ENCODE data around the gene LYRM4.
A peak's percentile ranks its signal among the peaks of the same experiment; 100 is the strongest.

LYRM4 gene

GRCh38 chr6:5172041-5172653 is 88.6 kb downstream of the LYRM4 start:
- no peak for DNase-seq

DNA sequence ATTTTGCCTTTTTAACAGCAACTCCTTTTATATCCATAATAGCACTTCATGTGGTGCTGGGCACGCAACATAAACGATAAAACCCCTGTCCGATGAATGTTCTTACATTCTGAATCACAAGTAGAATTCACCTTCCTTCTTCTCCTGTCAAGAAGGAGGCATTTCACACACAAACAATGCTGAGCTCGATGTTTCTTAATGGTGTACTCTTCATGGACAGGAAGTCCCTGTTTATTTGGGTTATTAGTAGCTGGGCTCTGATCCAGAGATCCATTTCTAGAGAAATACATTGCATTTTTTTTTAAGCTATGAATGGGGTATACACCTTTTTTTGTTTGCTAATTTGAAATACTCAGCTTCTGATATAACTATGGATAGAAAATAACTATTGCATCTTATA is 93.2 kb downstream of the LYRM4 start:
- no peak for DNase-seq

GRCh38 chr6:5164092-5164491 is 96.7 kb downstream of the LYRM4 start:
- no peak for DNase-seq

DNA sequence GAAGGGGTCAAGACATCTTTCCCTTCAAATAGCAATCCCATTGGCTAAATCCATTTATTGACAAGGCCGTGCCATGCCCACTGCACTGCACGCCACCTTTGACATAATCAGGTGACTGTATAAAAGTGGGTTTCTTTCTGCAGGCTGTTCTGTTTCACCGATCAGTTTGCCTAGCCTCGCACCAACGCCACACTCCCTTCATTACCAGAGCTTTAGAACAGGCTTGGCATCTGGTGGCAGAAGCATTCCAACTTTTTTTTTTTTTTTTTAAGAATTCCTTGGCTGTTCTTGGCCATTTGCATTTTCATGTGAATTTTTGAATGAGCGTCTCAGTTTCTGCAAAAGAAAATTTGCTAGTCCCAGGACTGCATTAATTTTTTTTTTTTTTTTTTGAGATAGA is 97.5 kb downstream of the LYRM4 start:
- DNase-seq, result no peak

- DNase-seq, result no peak
These were observed 98.4 kb downstream of the LYRM4 start for GRCh38 chr6:5162355-5162754.

- DNase-seq, result no peak
These were observed 100.5 kb downstream of the LYRM4 start for GRCh38 chr6:5160206-5160605.

DNA sequence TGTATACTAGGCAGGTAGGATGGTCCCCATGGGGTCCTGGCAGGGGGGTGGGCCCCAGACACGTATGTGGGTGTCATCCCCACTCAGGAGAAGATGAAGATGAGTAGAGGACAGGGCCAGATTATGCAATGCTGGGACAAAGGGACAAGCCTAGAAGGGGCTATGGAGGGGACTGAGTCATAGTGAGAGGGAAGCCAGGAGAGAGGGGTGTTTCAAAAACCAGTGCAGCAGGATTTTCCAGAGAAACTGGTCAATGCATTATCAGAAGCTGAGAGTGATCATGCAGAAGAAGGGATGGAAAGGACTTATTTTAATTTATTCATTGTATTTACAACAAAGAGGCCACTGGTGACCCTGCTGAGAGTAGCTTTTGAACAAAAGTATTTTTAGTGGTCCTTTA is 101.6 kb downstream of the LYRM4 start:
- no peak for DNase-seq

- DNase-seq, result no peak
These were observed 102.6 kb downstream of the LYRM4 start for GRCh38 chr6:5158180-5158579.

DNA sequence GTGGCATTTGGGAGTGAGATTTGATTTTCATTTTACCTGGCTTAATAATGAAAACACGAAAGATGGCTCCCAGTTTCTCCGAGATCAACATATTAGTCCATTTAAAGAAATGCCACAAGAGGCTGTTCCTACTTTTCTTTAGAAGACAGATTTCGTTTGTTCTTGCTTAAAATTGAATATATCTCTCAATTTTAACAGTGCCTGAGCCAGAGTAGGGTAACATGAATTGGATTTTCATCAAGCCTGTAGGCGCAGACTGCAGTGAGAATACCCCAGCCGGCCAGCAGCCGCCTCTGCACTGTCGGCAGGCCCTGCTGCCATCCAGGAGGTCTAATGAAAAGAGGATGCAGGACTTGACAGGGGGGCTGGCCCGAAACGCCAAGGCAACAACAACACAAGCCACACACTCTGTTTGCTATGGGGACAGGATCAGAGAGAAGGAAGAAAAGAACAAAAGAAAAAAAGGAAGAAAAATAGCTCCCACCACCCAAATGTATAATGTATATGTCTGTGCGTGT is 103.1 kb downstream of the LYRM4 start:
- no peak for DNase-seq

DNA sequence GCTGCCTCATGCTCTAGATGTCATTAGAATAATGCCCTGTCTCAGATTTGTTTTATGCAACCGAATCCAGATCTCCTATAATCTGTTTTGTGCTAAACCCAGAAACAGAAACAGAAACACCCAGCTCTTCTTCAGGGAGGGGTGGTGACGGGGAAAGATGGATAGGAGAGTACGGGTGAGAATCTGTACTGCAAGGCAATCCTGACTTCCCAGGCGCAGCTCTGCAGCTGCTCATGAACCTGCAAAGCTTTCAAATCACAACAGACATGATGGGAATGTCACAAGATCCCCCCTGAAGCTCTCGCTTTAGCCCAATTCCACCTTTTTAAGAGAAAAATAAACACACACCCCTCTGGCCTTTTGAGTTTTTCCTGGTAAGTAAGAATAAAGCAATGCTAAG is 104.1 kb downstream of the LYRM4 start:
- no peak for DNase-seq

DNA sequence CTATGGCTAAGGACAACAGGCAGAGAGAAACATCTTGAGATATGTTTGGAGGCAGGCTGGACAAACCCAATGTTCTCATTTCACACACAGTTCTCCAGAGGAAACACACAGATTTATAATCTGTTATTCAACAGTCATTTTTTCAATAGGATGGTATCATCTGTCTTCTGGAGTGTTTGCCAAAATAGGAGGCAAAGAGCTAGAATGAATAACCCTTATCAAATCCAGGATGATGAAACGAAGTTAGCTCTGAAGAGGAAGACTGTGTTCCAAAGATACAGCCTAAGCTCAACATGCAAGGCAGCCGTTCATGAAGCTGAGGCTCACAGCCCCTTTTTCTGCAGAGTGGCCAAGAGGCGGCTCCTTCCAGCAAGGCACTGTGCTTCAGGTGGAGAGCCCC is 104.8 kb downstream of the LYRM4 start:
- DNase-seq, result no peak

- no peak for DNase-seq
These were observed 107.6 kb downstream of the LYRM4 start for GRCh38 chr6:5153186-5153585.

- DNase-seq, result no peak
These were observed 108.3 kb downstream of the LYRM4 start for GRCh38 chr6:5152460-5152859.

DNA sequence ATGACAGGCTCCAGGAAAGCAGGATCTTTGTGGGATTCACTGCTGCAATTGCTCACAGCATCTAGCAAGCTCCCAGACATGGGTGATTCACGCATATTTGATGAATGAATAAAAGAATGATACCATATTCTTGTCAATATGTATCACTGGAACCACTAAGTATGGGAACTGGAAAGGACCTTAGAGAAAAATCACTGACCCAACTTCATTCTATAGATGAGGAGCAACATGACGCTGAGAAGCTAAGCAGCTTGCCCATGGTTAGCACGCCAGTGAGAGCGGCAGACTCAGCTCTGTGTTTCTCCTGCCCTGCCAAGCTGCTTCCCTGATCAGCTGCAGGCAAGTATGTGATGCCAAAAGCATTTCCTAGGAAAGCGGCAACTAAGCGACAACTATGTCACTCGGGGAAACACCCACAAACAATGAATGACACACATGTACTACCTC is 108.8 kb downstream of the LYRM4 start:
- DNase-seq, result peak; percentile 52

DNA sequence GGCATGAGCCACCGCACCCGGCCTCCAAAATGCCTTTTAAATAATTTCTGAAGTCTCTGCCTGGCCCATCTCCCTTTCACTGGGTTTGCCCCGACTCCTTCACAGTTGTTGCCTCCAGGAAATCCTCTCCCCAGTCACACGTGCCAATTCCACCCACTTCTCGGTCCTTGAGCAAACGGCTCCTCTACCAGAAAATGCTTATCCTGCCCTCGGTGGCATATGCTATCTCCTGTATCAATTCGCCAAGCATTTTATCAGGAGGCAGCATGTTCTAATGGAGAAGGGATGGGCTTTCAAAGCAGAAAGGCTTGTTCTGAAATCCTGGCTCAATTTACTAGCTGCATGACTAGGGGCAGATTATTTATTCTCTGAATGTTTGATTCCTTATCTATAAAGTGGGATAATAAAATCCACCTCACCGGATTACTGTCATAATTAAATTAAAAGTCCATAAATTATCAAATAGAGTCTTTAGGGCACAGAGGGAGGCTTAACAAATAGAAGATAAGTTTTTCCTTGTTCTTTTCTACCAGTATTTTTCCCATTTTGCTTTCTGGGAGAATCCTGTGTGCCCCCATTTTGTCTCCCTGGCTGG is 109.3 kb downstream of the LYRM4 start:
- DNase-seq, result no peak

DNA sequence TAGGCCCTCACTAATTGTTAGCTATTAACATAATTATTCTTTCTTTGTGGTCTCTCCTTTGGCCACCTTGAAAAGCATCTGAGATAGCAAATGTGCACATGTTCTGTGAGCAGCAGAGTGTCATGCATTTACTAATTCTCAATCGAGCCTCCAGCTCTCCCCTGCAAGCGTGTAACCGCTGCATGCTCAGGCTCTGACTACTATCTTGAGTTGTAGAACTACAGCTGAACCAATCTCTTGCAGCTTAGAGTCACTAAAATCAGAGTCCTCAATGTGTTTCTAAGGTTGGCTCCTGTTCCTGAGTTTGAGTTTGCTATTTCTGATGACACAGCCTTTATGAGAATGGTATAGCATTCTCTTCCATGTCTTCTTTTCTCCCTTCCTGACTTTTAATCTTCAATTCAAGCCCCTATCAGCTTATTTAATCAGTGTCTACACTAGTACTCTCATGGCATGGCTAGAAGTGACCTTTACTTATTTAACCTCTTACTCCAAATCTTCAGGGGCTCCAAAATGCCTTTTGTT is 110.1 kb downstream of the LYRM4 start:
- DNase-seq, result no peak

DNA sequence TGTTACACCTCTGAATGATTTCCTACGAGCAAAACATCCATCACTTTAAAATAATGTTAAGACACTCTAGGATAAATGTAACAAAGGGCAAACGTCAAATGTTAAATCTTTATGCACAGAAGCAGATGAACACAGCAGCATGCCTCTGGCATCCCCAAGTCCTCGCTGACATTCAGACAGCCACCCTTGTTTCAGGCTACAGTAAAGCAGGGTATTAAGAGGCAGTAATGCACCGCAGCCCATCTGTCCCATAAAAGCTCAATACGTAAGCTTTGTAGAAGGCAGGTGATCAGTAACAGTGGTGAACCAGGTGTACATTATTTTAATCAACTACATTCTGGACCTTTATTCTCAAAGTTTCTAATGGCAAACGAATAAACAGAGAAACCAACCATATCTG is 110.9 kb downstream of the LYRM4 start:
- DNase-seq, result no peak

GRCh38 chr6:5149159-5149704 is 111.5 kb downstream of the LYRM4 start:
- no peak for DNase-seq

GRCh38 chr6:5146398-5146797 is 114.4 kb downstream of the LYRM4 start:
- no peak for DNase-seq

DNA sequence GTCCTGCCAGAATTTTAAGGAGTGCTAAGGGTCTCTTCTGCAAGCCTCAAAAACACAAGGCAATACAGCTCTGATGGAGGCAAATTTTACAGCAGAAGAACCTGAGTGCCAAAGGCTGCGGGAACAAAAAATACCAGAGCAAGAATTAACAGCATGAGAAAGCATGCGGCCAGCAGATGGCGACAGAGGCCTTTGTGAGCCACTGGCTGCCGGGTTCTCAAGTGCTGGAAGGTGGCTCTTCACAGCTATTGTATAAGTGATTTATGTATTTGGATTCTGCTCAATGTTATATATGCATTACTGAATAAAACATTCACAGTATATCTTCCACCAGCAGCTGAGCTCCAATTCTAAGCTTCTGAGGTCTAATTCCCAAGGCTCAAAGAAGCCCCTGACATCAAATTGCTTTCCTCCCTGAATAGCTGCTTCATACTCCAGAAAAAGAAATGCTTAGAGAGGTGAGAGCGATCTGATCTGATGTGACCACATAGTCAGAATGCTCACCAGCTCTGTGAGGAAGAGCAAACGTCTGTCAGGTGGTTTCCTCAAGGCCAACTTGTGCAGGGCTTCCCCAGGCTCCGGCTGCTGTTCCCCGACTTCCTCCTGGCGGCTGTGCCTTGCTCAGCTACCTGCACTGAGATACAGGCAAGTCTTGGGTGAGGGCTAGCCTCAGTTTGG is 117.0 kb downstream of the LYRM4 start:
- DNase-seq, result peak; percentile 31

DNA sequence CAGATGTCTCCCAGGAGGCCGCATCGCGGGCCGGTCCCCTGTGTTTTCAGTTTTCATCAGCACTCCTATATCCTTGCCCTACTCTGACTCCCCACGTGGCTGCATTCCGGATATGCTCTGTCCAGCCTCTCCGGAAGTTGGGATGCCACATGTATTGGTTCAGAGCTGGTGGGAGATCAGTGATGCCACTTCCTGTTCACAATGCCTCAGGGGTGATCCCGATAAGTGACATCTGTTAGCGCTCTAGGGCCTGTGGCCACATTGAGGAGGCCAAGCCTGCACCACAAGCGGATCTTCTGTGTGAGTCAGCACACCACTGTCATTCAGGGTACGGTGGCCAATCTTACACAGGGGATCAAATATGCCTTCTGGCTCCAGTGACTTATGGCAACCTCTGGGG is 117.8 kb downstream of the LYRM4 start:
- DNase-seq, result no peak

- DNase-seq, result no peak
These were observed 118.6 kb downstream of the LYRM4 start for GRCh38 chr6:5142131-5142530.

- DNase-seq, result no peak
These were observed 119.7 kb downstream of the LYRM4 start for GRCh38 chr6:5141046-5141445.

Data from amniotic stem cell (primary cell).